Upper lobe of right lung (tissue), 1 donor: ENCODE data around the gene ADAMTSL3. TPM values are rescaled to one million over a fixed set of nuclear protein-coding genes. Genes with fewer than 3 reads are reported as not detected.

Experiments used
- ATAC-seq: fragments of 200-7000 bp; cut with Tn5 transposase; one replicate; pipeline ENCODE4 v1.9.1; 2020; ENCODE audit warnings: mild to moderate bottlenecking, moderate library complexity
- DNase-seq: peaks from one replicate; pipeline ENCODE4 v3.0.0-alpha.2; 2020
- H3K27ac ChIP-seq: fragments of 200-600 bp; one replicate; pipeline ENCODE4 v1.8.0; 2022
- H3K27me3 ChIP-seq: fragments of 200-600 bp; one replicate; pipeline ENCODE4 v1.8.0; 2022; ENCODE audit warnings: mild to moderate bottlenecking
- H3K36me3 ChIP-seq: fragments of 200-600 bp; one replicate; pipeline ENCODE4 v1.8.0; 2022
- H3K4me1 ChIP-seq: fragments of 200-600 bp; one replicate; pipeline ENCODE4 v1.8.0; 2022
- H3K4me3 ChIP-seq: fragments of 200-600 bp; one replicate; pipeline ENCODE4 v1.8.0; 2022; ENCODE audit warnings: mild to moderate bottlenecking
- H3K9me3 ChIP-seq: fragments of 200-600 bp; one replicate; pipeline ENCODE4 v1.8.0; 2022
- intact Hi-C: fragments of 100-400 bp; cut with DNase I; formaldehyde crosslinking; loops from one replicate; pipeline ENCODE4 v1.11.0; 2022
- total RNA-seq: library from RNA; stranded (reverse); fragmentation: NEBNext Ultra II Directional; extraction: Animal tissue kit (Norgen Biotek cat#: 25700); gene quantifications from one replicate; pipeline ENCODE4 v1.2.1, GENCODE V29; 2021
- TF ChIP-seq, protein P1 (sequence below): fragments of 200-600 bp; IDR thresholded peaks from one replicate; pipeline ENCODE4 v1.8.0; 2022; ENCODE audit warnings: antibody characterized with exemption
- donor health status: DM: no; HTN: yes; CAD: no; lungs with severe emphysema.

The ADAMTSL3 gene
- total RNA-seq, 1 donor from 2014 or later = 26.2 TPM

DNA sequence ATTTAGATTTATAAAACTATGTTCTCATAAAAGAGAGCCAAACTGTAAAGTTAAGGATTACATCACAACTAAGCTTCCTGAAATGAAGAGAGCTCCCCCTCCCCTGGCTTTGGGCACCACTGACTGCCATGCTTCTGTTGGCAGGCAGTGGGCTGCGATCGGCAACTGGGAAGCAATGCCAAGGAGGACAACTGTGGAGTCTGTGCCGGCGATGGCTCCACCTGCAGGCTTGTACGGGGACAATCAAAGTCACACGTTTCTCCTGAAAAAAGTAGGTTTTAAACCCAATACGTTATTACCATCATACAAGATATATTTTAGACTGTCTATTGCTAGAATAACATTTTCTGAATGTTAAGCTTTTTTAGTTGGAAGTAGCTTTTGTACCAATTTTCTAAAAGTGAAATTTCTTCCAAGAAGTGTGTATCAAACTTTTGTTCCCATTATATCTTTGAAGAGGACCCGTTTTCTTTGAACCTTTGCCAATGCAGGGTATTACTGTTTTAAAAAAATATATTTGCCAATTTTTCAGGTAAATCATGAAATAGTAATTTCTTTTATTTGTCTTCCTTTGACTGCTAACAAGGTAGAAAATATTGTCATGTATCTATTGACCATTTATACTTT lies 184.1 kb downstream of the ADAMTSL3 start:
- no peaks in the 10 kb centered on the region for H3K9me3 ChIP-seq
- H3K4me1 ChIP-seq = no peaks in the 10 kb centered on the region
- no peak overlapping the region for H3K27ac ChIP-seq
- no peaks in the 10 kb centered on the region for H3K36me3 ChIP-seq
- intact Hi-C loops = no loop called here
- H3K4me3 ChIP-seq = no peak overlapping the region
- H3K27me3 ChIP-seq = no peaks in the 10 kb centered on the region
- DNase-seq (peak; percentile 67), ATAC-seq (peak; percentile 61)
- TF ChIP-seq, protein P1, sequence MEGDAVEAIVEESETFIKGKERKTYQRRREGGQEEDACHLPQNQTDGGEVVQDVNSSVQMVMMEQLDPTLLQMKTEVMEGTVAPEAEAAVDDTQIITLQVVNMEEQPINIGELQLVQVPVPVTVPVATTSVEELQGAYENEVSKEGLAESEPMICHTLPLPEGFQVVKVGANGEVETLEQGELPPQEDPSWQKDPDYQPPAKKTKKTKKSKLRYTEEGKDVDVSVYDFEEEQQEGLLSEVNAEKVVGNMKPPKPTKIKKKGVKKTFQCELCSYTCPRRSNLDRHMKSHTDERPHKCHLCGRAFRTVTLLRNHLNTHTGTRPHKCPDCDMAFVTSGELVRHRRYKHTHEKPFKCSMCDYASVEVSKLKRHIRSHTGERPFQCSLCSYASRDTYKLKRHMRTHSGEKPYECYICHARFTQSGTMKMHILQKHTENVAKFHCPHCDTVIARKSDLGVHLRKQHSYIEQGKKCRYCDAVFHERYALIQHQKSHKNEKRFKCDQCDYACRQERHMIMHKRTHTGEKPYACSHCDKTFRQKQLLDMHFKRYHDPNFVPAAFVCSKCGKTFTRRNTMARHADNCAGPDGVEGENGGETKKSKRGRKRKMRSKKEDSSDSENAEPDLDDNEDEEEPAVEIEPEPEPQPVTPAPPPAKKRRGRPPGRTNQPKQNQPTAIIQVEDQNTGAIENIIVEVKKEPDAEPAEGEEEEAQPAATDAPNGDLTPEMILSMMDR = peak; percentile 44

DNA sequence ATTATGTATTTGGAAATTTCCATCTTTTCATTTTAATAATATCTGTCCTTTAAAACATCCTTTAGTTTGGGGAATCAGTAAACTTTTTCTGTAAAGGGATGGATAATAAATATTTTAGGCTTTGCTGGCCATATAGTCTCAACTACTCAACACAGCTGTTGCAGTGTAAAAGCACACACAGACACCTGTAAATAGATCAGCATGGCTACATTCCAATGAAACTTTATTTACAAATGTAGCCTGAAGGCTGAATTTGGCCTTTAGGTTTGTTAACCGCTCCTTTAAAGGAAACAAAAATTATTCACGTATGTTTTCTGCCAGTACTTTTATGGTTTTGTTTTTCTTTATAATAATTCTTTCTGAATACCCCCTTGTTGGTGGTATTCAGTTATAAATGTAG lies 184.8 kb downstream of the ADAMTSL3 start:
- H3K36me3 ChIP-seq = no peaks in the 10 kb centered on the region
- H3K4me1 ChIP-seq = no peaks in the 10 kb centered on the region
- no peak overlapping the region for H3K4me3 ChIP-seq
- no peak for DNase-seq
- no peaks in the 10 kb centered on the region for H3K27me3 ChIP-seq
- no peak for ATAC-seq
- TF ChIP-seq, protein P1 = no peak
- no peaks in the 10 kb centered on the region for H3K9me3 ChIP-seq
- no peak overlapping the region for H3K27ac ChIP-seq
- intact Hi-C loops = no loop called here

DNA sequence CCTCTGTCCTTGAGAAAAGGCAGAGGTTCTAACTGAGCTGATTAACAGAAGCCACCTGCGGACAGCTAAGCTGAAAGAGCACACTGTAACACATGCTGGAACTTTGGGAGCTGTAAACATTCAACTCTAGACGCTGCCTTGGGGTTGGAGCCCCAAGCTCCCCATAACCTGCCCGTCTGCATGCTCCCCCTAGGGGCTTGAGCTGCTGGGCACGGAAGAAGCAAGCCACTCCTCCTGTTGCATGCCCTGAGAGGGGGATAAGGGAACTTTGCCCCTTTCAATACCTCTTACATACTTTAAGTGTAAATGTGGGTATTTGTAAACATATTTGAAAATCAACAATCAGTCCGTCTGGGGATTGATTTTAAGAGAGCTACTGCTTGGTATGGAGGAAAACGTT lies 188.4 kb downstream of the ADAMTSL3 start:
- Histone ChIP-seq H3K9me3 (no peaks in the 10 kb centered on the region), H3K36me3 (no peaks in the 10 kb centered on the region), H3K4me1 (peaks cover 14% of the 10 kb centered on the region), H3K27me3 (no peaks in the 10 kb centered on the region), H3K4me3 (no peak overlapping the region), H3K27ac (no peak overlapping the region)
- TF ChIP-seq, protein P1 = no peak
- intact Hi-C loops = no loop called here
- ATAC-seq = no peak
- DNase-seq = no peak

DNA sequence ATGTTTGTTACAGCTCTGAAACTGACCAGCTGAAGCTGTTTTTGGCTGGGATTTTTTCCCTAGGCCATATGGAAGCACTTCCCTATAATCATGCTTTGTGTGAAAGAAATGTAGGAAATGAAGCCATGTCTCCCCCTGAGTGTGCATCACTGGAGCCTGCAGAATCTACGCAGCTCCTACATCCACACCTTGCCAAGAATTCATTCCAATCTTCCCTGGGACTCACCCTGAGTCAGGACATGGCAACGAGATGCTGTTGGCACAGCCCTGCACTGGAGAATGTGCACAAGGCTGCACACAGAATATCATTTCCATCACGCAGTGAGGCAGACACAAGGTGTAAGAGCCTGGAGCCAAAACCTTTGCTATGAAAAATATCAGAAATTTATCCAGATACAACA lies 189.5 kb downstream of the ADAMTSL3 start:
- Histone ChIP-seq H3K4me3 (no peak overlapping the region), H3K27ac (no peak overlapping the region), H3K27me3 (no peaks in the 10 kb centered on the region), H3K4me1 (peaks cover 18% of the 10 kb centered on the region), H3K36me3 (no peaks in the 10 kb centered on the region), H3K9me3 (no peaks in the 10 kb centered on the region)
- no peak for ATAC-seq
- TF ChIP-seq, protein P1 = no peak
- intact Hi-C loops = no loop called here
- DNase-seq = no peak

DNA sequence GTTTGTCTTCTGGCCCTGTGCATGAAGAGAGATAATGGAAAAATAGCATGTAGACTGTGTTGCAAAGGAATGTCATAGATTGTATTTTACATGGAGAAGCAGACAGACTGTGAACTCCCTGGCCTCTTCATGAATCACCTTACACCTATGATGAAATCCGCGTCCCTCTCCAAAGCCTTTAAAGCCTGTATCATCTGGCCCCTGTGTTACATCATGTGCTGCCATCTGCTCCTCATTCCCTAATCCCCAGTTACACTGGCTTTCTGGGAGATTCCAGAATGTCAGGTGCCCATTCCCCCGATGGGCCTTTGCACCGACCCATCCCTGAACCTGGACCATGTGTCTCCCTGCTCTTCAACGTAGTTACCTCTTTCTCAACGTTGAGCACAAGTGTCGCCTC lies 190.8 kb downstream of the ADAMTSL3 start:
- Histone ChIP-seq H3K4me3 (no peak overlapping the region), H3K27me3 (no peaks in the 10 kb centered on the region), H3K9me3 (no peaks in the 10 kb centered on the region), H3K27ac (no peak overlapping the region), H3K36me3 (no peaks in the 10 kb centered on the region), H3K4me1 (peaks cover 18% of the 10 kb centered on the region)
- TF ChIP-seq, protein P1 = no peak
- no peak for ATAC-seq
- no peak for DNase-seq
- intact Hi-C loops = no loop called here

DNA sequence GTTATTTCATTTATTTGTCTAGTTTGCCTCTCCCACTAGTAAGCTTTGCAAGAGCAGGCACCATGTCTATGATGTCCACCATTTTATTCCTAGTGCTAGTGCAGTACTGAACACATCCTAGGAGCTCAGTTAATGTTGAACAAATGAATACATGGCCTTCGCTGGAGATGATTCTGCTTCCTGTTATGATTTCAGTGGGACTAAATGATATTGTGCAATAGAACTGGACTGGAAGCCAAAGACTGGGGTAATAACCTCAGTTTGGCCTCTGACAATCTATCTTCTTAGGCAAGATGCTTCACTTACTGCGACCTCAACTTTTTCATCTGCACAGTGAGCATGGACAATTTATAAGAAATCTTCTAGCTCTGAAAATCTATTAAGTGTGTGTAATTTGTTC lies 191.3 kb downstream of the ADAMTSL3 start:
- TF ChIP-seq, protein P1 = no peak
- no peak for DNase-seq
- intact Hi-C loops = no loop called here
- H3K27me3 ChIP-seq = no peaks in the 10 kb centered on the region
- H3K4me1 ChIP-seq = peaks cover 18% of the 10 kb centered on the region
- no peaks in the 10 kb centered on the region for H3K36me3 ChIP-seq
- no peak for ATAC-seq
- no peak overlapping the region for H3K4me3 ChIP-seq
- H3K27ac ChIP-seq = no peak overlapping the region
- H3K9me3 ChIP-seq = no peaks in the 10 kb centered on the region
